K562 (cell line): ENCODE measurements around the gene BIRC5. TPM values are rescaled to one million over a fixed set of nuclear protein-coding genes. Genes with fewer than 3 reads are reported as not detected.

Experiments
- ARID2 ChIP-seq: fragments of 450-650 bp; IDR thresholded peaks from 2 replicates; pipeline ENCODE4 v1.6.1; 2017; ENCODE audit warnings: antibody characterized with exemption, mild to moderate bottlenecking
- POLR2A ChIP-seq: fragments of 450-650 bp; conservative IDR thresholded peaks from 2 replicates; pipeline ENCODE4 v1.6.1; 2016
- TEAD1 ChIP-seq, 2 experiments: fragments of 450-650 bp in 1 of 2; sonication (generic) in 1 of 2; formaldehyde crosslinking; IDR thresholded peaks; 2 replicates each; pipeline versions ENCODE4 v1.4.0 to v1.8.0; 2020 to 2022; ENCODE audit warnings: mild to moderate bottlenecking in 2 of 2, missing genetic modification reagents in 1 of 2
- ZKSCAN8 ChIP-seq: fragments of 200-800 bp; sonication (Bioruptor generic); IDR thresholded peaks from 2 replicates; pipeline ENCODE4 v1.6.1; 2016; ENCODE audit warnings: missing genetic modification characterization, missing compliant biosample characterization
- ZNF431 ChIP-seq: sonication (generic); formaldehyde crosslinking; IDR thresholded peaks from 2 replicates; pipeline ENCODE4 v1.8.0; 2022; ENCODE audit warnings: mild to moderate bottlenecking, missing genetic modification reagents
- polyA plus RNA-seq, 8 experiments: library from polyadenylated mRNA; depleted of rRNA in 4 of 8; stranded (reverse) in 5 of 8; unstranded in 3 of 8; fragments of >200 nt; fragmentation: Nextera tagmentation in 2 of 8; fragmentation: Illumina TruSeq in 1 of 8; extraction: Ambion mirVana in 2 of 8; extraction: Trizol in 1 of 8; gene quantifications; 2 replicates each; pipeline versions ENCODE4 v1.2.1 to v1.2.3, GENCODE V29; 2011 to 2014; ENCODE audit warnings: inconsistent platforms in 1 of 8, missing spikeins in 1 of 8
- total RNA-seq, 7 experiments: library from RNA; depleted of rRNA in 6 of 7; stranded (reverse); fragments of >200 nt in 6 of 7; fragmentation: Illumina TruSeq in 2 of 7; extraction: Trizol in 2 of 7; gene quantifications; 2 replicates each; pipeline versions ENCODE4 v1.2.1 to v1.2.3, GENCODE V29; 2011 to 2021; ENCODE audit warnings: low replicate concordance in 1 of 7
- TF ChIP-seq, protein P1 (sequence below): fragments of 250-450 bp; sonication (Bioruptor Pico); IDR thresholded peaks from 2 replicates; pipeline ENCODE4 v1.4.0; 2020; ENCODE audit warnings: mild to moderate bottlenecking, moderate library complexity
- TF ChIP-seq, protein P2 (sequence below): sonication (generic); formaldehyde crosslinking; IDR thresholded peaks from 2 replicates; pipeline ENCODE4 v1.8.1; 2022; ENCODE audit warnings: missing genetic modification reagents
- TF ChIP-seq, protein P3 (sequence below): fragments of 250-450 bp; sonication (Bioruptor Pico); IDR thresholded peaks from 2 replicates; pipeline ENCODE4 v1.8.0; 2021; ENCODE audit warnings: mild to moderate bottlenecking, moderate library complexity
- TF ChIP-seq, protein P4 (sequence below): sonication (generic); formaldehyde crosslinking; IDR thresholded peaks from 2 replicates; pipeline ENCODE4 v1.8.0; 2022; ENCODE audit warnings: missing genetic modification reagents, mild to moderate bottlenecking, moderate library complexity, borderline replicate concordance
- TF ChIP-seq, protein P5 (sequence below): fragments of 450-650 bp; IDR thresholded peaks from 2 replicates; pipeline ENCODE4 v1.6.1; 2018; ENCODE audit not compliant: partially characterized antibody

The BIRC5 gene
- total and polyA plus RNA-seq, 9 of the 15 experiments (the other 6 are each of a cell fraction or from before 2014, with no cell fraction given), result 64.4 to 140 (median 101) TPM

DNA sequence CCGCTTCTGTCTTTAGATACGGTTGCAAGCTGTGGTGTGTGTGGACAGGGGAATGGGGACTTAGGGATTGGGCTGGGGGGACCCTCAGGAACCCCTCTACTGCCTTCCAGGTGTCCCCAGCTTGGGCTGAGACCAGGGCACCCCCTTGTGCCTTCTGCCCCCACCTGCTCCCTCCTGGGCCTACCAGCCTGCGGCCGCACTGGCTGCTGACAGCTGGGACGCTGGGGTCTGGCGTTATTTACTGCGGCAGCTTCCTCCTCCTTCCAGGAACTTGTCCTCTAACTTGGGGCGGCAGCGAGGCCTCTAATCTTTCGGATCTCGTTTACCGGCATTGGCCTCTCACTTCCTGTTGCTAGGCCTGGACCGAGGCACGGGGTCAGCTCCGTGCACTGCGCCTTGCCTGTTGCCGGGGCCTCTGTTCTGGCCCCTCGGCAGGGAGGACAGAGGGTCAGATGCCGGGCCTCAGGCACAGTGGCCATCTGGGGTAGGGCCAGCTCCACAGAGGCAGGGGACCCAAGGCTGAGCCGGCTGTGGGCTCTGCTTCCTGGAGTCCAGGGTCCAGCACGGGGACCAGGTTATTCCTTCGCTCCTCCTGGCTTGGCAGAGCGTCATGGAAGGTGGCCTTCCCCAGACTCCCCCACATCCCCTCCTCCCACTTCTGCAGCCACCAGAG lies 49.1 kb downstream of the BIRC5 start (continued):
- no peak for TF ChIP-seq ZNF431
- TF ChIP-seq, protein P1, sequence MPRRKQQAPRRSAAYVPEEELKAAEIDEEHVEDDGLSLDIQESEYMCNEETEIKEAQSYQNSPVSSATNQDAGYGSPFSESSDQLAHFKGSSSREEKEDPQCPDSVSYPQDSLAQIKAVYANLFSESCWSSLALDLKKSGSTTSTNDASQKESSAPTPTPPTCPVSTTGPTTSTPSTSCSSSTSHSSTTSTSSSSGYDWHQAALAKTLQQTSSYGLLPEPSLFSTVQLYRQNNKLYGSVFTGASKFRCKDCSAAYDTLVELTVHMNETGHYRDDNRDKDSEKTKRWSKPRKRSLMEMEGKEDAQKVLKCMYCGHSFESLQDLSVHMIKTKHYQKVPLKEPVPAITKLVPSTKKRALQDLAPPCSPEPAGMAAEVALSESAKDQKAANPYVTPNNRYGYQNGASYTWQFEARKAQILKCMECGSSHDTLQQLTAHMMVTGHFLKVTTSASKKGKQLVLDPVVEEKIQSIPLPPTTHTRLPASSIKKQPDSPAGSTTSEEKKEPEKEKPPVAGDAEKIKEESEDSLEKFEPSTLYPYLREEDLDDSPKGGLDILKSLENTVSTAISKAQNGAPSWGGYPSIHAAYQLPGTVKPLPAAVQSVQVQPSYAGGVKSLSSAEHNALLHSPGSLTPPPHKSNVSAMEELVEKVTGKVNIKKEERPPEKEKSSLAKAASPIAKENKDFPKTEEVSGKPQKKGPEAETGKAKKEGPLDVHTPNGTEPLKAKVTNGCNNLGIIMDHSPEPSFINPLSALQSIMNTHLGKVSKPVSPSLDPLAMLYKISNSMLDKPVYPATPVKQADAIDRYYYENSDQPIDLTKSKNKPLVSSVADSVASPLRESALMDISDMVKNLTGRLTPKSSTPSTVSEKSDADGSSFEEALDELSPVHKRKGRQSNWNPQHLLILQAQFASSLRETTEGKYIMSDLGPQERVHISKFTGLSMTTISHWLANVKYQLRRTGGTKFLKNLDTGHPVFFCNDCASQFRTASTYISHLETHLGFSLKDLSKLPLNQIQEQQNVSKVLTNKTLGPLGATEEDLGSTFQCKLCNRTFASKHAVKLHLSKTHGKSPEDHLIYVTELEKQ (CRISPR knock-in tag), result no peak
- TF ChIP-seq, protein P2, sequence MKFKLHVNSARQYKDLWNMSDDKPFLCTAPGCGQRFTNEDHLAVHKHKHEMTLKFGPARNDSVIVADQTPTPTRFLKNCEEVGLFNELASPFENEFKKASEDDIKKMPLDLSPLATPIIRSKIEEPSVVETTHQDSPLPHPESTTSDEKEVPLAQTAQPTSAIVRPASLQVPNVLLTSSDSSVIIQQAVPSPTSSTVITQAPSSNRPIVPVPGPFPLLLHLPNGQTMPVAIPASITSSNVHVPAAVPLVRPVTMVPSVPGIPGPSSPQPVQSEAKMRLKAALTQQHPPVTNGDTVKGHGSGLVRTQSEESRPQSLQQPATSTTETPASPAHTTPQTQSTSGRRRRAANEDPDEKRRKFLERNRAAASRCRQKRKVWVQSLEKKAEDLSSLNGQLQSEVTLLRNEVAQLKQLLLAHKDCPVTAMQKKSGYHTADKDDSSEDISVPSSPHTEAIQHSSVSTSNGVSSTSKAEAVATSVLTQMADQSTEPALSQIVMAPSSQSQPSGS (CRISPR knock-in tag), result no peak
- TF ChIP-seq, protein P3, sequence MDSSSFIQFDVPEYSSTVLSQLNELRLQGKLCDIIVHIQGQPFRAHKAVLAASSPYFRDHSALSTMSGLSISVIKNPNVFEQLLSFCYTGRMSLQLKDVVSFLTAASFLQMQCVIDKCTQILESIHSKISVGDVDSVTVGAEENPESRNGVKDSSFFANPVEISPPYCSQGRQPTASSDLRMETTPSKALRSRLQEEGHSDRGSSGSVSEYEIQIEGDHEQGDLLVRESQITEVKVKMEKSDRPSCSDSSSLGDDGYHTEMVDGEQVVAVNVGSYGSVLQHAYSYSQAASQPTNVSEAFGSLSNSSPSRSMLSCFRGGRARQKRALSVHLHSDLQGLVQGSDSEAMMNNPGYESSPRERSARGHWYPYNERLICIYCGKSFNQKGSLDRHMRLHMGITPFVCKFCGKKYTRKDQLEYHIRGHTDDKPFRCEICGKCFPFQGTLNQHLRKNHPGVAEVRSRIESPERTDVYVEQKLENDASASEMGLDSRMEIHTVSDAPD (CRISPR knock-in tag), result no peak
- 0 out of 4 replicates have a peak, but pooled peaks of 1 of the 2 experiments have one; percentile 61 for TF ChIP-seq TEAD1 (CRISPR knock-in tag; IDR thresholded peaks at IDR 0.05)
- TF ChIP-seq, protein P4, sequence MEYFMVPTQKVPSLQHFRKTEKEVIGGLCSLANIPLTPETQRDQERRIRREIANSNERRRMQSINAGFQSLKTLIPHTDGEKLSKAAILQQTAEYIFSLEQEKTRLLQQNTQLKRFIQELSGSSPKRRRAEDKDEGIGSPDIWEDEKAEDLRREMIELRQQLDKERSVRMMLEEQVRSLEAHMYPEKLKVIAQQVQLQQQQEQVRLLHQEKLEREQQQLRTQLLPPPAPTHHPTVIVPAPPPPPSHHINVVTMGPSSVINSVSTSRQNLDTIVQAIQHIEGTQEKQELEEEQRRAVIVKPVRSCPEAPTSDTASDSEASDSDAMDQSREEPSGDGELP (CRISPR knock-in tag), result peak; percentile 93
- no peak for TF ChIP-seq ARID2
- peak; percentile 82 for TF ChIP-seq ZKSCAN8 (CRISPR knock-in tag)
- TF ChIP-seq, protein P5, sequence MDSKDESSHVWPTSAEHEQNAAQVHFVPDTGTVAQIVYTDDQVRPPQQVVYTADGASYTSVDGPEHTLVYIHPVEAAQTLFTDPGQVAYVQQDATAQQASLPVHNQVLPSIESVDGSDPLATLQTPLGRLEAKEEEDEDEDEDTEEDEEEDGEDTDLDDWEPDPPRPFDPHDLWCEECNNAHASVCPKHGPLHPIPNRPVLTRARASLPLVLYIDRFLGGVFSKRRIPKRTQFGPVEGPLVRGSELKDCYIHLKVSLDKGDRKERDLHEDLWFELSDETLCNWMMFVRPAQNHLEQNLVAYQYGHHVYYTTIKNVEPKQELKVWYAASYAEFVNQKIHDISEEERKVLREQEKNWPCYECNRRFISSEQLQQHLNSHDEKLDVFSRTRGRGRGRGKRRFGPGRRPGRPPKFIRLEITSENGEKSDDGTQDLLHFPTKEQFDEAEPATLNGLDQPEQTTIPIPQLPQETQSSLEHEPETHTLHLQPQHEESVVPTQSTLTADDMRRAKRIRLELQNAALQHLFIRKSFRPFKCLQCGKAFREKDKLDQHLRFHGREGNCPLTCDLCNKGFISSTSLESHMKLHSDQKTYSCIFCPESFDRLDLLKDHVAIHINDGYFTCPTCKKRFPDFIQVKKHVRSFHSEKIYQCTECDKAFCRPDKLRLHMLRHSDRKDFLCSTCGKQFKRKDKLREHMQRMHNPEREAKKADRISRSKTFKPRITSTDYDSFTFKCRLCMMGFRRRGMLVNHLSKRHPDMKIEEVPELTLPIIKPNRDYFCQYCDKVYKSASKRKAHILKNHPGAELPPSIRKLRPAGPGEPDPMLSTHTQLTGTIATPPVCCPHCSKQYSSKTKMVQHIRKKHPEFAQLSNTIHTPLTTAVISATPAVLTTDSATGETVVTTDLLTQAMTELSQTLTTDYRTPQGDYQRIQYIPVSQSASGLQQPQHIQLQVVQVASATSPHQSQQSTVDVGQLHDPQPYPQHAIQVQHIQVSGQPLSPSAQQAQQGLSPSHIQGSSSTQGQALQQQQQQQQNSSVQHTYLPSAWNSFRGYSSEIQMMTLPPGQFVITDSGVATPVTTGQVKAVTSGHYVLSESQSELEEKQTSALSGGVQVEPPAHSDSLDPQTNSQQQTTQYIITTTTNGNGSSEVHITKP, result peak; percentile 25
- TF ChIP-seq POLR2A, result peak; percentile 80
